ENCODE data around the gene CLDN5.

CLDN5 gene

GRCh38 chr22:19478901-19479354, 45.3 kb downstream of the CLDN5 start, which contains the start of gene UFD1:
TSS of gene UFD1 (minus strand) at chr22:19479193. CDS start at chr22:19479085, 108 bp downstream.
- Histone ChIP-seq H3K18ac (ENCODE audit: low read length) (peak within 1 kb of the TSS; percentile 83), H3K4me1 (ENCODE audit: control insufficient read depth, low read depth, low read length) (peaks cover 2% of the 10 kb centered on the region), H3K79me1 (ENCODE audit: low read length) (peaks cover 22% of the 10 kb centered on the region), H3K9ac (ENCODE audit: low read length) (peak within 1 kb of the TSS; percentile 87), H2AK5ac (ENCODE audit: low read length) (no peak within 1 kb of the TSS), H3K56ac (ENCODE audit: low read length) (peak within 1 kb of the TSS; percentile 92), H3K79me2 (ENCODE audit: control insufficient read depth, insufficient read depth, low read length) (peaks cover 38% of the 10 kb centered on the region), H3K4me3 (ENCODE audit: low read length) (peak within 1 kb of the TSS; percentile 84), H3K4ac (ENCODE audit: low read depth, low read length) (no peak within 1 kb of the TSS), H3K4me2 (ENCODE audit: low read length) (peak within 1 kb of the TSS; percentile 59), H2BK15ac (replicated peaks; ENCODE audit: low read depth) (no peak within 1 kb of the TSS), H3K27ac (ENCODE audit: low read depth, low read length) (peak within 1 kb of the TSS; percentile 65), H3K23ac (ENCODE audit: low read length) (no peak within 1 kb of the TSS), H3K36me3 (ENCODE audit: control insufficient read depth, insufficient read depth, low read length) (peaks cover 3% of the 10 kb centered on the region), H2BK5ac (ENCODE audit: low read length) (peak within 1 kb of the TSS; percentile 87), H2BK120ac (ENCODE audit: low read depth, low read length) (peak within 1 kb of the TSS; percentile 31), H4K8ac (ENCODE audit: low read depth, low read length) (no peak within 1 kb of the TSS), H4K5ac (ENCODE audit: low read length) (no peak within 1 kb of the TSS), H3K27me3 (ENCODE audit: insufficient read depth, low read length, poor library complexity) (no peaks in the 10 kb centered on the region)
- no CpG with 5 or more reads among the region's 42 CpGs for WGBS (ENCODE audit: extremely low coverage, insufficient coverage, low lambda C conversion rate)
- peak; percentile 86 for DNase-seq

GRCh38 chr22:19478045-19478900, 45.9 kb downstream of the CLDN5 start:
- H3K4me1 ChIP-seq (ENCODE audit: control insufficient read depth, low read depth, low read length) = peaks cover 2% of the 10 kb centered on the region
- no peak overlapping the region for H3K27ac ChIP-seq (ENCODE audit: low read depth, low read length)
- peaks cover 5% of the 10 kb centered on the region for H3K36me3 ChIP-seq (ENCODE audit: control insufficient read depth, insufficient read depth, low read length)
- peak overlapping the region; percentile 83 for H3K18ac ChIP-seq (ENCODE audit: low read length)
- H3K9ac ChIP-seq (ENCODE audit: low read length) = peak overlapping the region; percentile 68
- H2BK15ac ChIP-seq (replicated peaks; ENCODE audit: low read depth) = no peak overlapping the region
- H3K4ac ChIP-seq (ENCODE audit: low read depth, low read length) = no peak overlapping the region
- H3K79me1 ChIP-seq (ENCODE audit: low read length) = peaks cover 26% of the 10 kb centered on the region
- no peaks in the 10 kb centered on the region for H3K27me3 ChIP-seq (ENCODE audit: insufficient read depth, low read length, poor library complexity)
- no peak overlapping the region for H3K23ac ChIP-seq (ENCODE audit: low read length)
- no peak overlapping the region for H2BK120ac ChIP-seq (ENCODE audit: low read depth, low read length)
- DNase-seq = peak; percentile 4
- peak overlapping the region; percentile 83 for H3K56ac ChIP-seq (ENCODE audit: low read length)
- no CpG with 5 or more reads among the region's 31 CpGs for WGBS (ENCODE audit: extremely low coverage, insufficient coverage, low lambda C conversion rate)
- H2BK5ac ChIP-seq (ENCODE audit: low read length) = no peak overlapping the region
- peaks cover 38% of the 10 kb centered on the region for H3K79me2 ChIP-seq (ENCODE audit: control insufficient read depth, insufficient read depth, low read length)
- H2AK5ac ChIP-seq (ENCODE audit: low read length) = no peak overlapping the region
- H3K4me3 ChIP-seq (ENCODE audit: low read length) = peak overlapping the region; percentile 60
- peak overlapping the region; percentile 23 for H3K4me2 ChIP-seq (ENCODE audit: low read length)
- H4K5ac ChIP-seq (ENCODE audit: low read length) = no peak overlapping the region
- no peak overlapping the region for H4K8ac ChIP-seq (ENCODE audit: low read depth, low read length)

GRCh38 chr22:19477321-19478044, 46.7 kb downstream of the CLDN5 start:
- Histone ChIP-seq H3K79me1 (ENCODE audit: low read length) (peaks cover 26% of the 10 kb centered on the region), H2AK5ac (ENCODE audit: low read length) (no peak overlapping the region), H3K4me1 (ENCODE audit: control insufficient read depth, low read depth, low read length) (peaks cover 2% of the 10 kb centered on the region), H4K8ac (ENCODE audit: low read depth, low read length) (no peak overlapping the region), H2BK5ac (ENCODE audit: low read length) (no peak overlapping the region), H3K4me3 (ENCODE audit: low read length) (no peak overlapping the region), H3K18ac (ENCODE audit: low read length) (no peak overlapping the region), H3K27ac (ENCODE audit: low read depth, low read length) (no peak overlapping the region), H2BK15ac (replicated peaks; ENCODE audit: low read depth) (no peak overlapping the region), H3K79me2 (ENCODE audit: control insufficient read depth, insufficient read depth, low read length) (peaks cover 38% of the 10 kb centered on the region), H3K4ac (ENCODE audit: low read depth, low read length) (no peak overlapping the region), H3K27me3 (ENCODE audit: insufficient read depth, low read length, poor library complexity) (no peaks in the 10 kb centered on the region), H2BK120ac (ENCODE audit: low read depth, low read length) (no peak overlapping the region), H3K9ac (ENCODE audit: low read length) (peak overlapping the region; percentile 68), H3K4me2 (ENCODE audit: low read length) (peak overlapping the region; percentile 23), H3K36me3 (ENCODE audit: control insufficient read depth, insufficient read depth, low read length) (peaks cover 5% of the 10 kb centered on the region), H4K5ac (ENCODE audit: low read length) (no peak overlapping the region), H3K23ac (ENCODE audit: low read length) (no peak overlapping the region), H3K56ac (ENCODE audit: low read length) (no peak overlapping the region)
- WGBS (ENCODE audit: extremely low coverage, insufficient coverage, low lambda C conversion rate) = no CpG with 5 or more reads among the region's 5 CpGs
- no peak for DNase-seq

- Histone ChIP-seq H3K18ac (ENCODE audit: low read length) (no peak overlapping the region), H3K56ac (ENCODE audit: low read length) (no peak overlapping the region), H3K23ac (ENCODE audit: low read length) (no peak overlapping the region), H3K27me3 (ENCODE audit: insufficient read depth, low read length, poor library complexity) (no peaks in the 10 kb centered on the region), H2AK5ac (ENCODE audit: low read length) (no peak overlapping the region), H3K4me1 (ENCODE audit: control insufficient read depth, low read depth, low read length) (peaks cover 2% of the 10 kb centered on the region), H3K79me1 (ENCODE audit: low read length) (peaks cover 24% of the 10 kb centered on the region), H2BK15ac (replicated peaks; ENCODE audit: low read depth) (no peak overlapping the region), H3K36me3 (ENCODE audit: control insufficient read depth, insufficient read depth, low read length) (peaks cover 8% of the 10 kb centered on the region), H2BK5ac (ENCODE audit: low read length) (no peak overlapping the region), H2BK120ac (ENCODE audit: low read depth, low read length) (no peak overlapping the region), H3K27ac (ENCODE audit: low read depth, low read length) (no peak overlapping the region), H3K79me2 (ENCODE audit: control insufficient read depth, insufficient read depth, low read length) (peaks cover 38% of the 10 kb centered on the region), H4K8ac (ENCODE audit: low read depth, low read length) (no peak overlapping the region), H3K9ac (ENCODE audit: low read length) (no peak overlapping the region), H4K5ac (ENCODE audit: low read length) (no peak overlapping the region), H3K4me3 (ENCODE audit: low read length) (no peak overlapping the region), H3K4me2 (ENCODE audit: low read length) (no peak overlapping the region), H3K4ac (ENCODE audit: low read depth, low read length) (no peak overlapping the region)
- no CpG with 5 or more reads among the region's 3 CpGs for WGBS (ENCODE audit: extremely low coverage, insufficient coverage, low lambda C conversion rate)
- DNase-seq = no peak
Measured at GRCh38 chr22:19476023-19476422, 48.2 kb downstream of the CLDN5 start.

- Histone ChIP-seq H2BK120ac (ENCODE audit: low read depth, low read length) (no peak overlapping the region), H2BK15ac (replicated peaks; ENCODE audit: low read depth) (no peak overlapping the region), H2AK5ac (ENCODE audit: low read length) (no peak overlapping the region), H3K4me1 (ENCODE audit: control insufficient read depth, low read depth, low read length) (peaks cover 2% of the 10 kb centered on the region), H3K36me3 (ENCODE audit: control insufficient read depth, insufficient read depth, low read length) (peaks cover 16% of the 10 kb centered on the region), H2BK5ac (ENCODE audit: low read length) (no peak overlapping the region), H3K4me3 (ENCODE audit: low read length) (no peak overlapping the region), H3K23ac (ENCODE audit: low read length) (no peak overlapping the region), H3K79me2 (ENCODE audit: control insufficient read depth, insufficient read depth, low read length) (peaks cover 27% of the 10 kb centered on the region), H3K4me2 (ENCODE audit: low read length) (no peak overlapping the region), H3K79me1 (ENCODE audit: low read length) (peaks cover 16% of the 10 kb centered on the region), H3K18ac (ENCODE audit: low read length) (no peak overlapping the region), H3K4ac (ENCODE audit: low read depth, low read length) (no peak overlapping the region), H3K27ac (ENCODE audit: low read depth, low read length) (no peak overlapping the region), H3K9ac (ENCODE audit: low read length) (no peak overlapping the region), H3K56ac (ENCODE audit: low read length) (no peak overlapping the region), H4K8ac (ENCODE audit: low read depth, low read length) (no peak overlapping the region), H3K27me3 (ENCODE audit: insufficient read depth, low read length, poor library complexity) (no peaks in the 10 kb centered on the region), H4K5ac (ENCODE audit: low read length) (no peak overlapping the region)
- DNase-seq = no peak
- no CpG with 5 or more reads among the region's 3 CpGs for WGBS (ENCODE audit: extremely low coverage, insufficient coverage, low lambda C conversion rate)
Measured at GRCh38 chr22:19473578-19473977, 50.6 kb downstream of the CLDN5 start.

Measured in mesendoderm (in vitro differentiated cells).